ENCODE data around the gene MED10.

GRCh38 chr5:6389946-6390530, 11.7 kb upstream of the MED10 start:
- TF ChIP-seq CTCF (IDR thresholded peaks at IDR 0.05) (no peak), POLR2A (IDR thresholded peaks at IDR 0.05) (no peak)
